Measurements from ENCODE around the gene TSEN2. TPM values are rescaled to one million over a fixed set of nuclear protein-coding genes. Genes with fewer than 3 reads are reported as not detected.
"Not testable (repeated sequence)": the region's sequence is repeated elsewhere in the genome, so short reads cannot be mapped to it uniquely, and the experiment has no call there.

Gene TSEN2
- total RNA-seq, 1 donor from 2014 or later, result 18.6 TPM

DNA sequence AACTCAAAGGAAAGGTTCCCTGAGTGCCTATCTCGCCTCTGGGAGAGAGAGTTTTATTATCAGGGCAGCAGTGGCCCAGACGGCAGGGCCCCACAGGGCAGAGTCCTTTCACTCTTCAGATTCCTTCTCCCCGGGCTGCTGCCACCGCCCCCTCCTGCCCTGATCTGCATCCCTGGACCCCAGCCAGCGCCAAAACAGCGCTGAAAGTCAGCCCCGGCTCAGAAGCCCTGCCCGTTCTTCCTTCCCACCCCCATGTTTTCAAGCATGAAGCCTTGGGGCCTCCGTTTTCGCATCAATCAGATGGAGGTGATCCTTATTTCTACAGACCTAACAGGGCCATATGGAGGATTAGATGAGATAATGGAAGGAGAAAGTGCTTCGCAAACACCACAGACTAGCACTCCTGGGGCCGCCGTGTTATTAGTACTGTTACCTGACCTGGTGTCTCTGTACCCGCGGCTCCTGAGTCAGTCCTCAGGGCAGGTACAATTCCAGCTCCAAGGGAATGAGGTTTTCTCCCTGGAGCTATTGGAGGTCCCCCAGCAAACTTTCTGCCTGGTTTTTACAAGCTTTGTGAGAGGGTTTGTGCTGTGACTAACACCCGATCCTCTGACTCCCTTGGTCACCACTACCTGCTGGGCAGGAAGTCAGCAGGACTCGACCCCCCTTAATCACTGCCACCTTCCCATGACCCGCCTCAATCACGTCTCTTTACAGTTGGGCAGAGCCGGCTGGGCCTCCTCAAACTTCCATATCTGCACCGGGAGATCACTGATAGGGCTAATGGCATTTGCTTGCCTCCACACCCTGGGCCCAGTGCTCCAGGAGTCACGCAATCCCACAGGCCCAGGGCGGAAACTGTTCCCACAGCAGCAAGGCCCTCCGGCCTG is 39.5 kb upstream of the TSEN2 start:
- H3K4me1 Mint-ChIP-seq (ENCODE audit: low read depth, unreplicated experiment), result peaks cover 13% of the 10 kb centered on the region
- H3K27ac Mint-ChIP-seq (ENCODE audit: unreplicated experiment), result no peak overlapping the region
- H3K9me3 Mint-ChIP-seq (ENCODE audit: unreplicated experiment), result no peaks in the 10 kb centered on the region
- no peaks in the 10 kb centered on the region for H3K36me3 Mint-ChIP-seq (ENCODE audit: unreplicated experiment)
- DNase-seq, result no peak
- H3K4me3 Mint-ChIP-seq (ENCODE audit: unreplicated experiment), result no peak overlapping the region
- peaks cover 10% of the 10 kb centered on the region for H3K27me3 Mint-ChIP-seq (ENCODE audit: unreplicated experiment)
- TF ChIP-seq, protein P1, sequence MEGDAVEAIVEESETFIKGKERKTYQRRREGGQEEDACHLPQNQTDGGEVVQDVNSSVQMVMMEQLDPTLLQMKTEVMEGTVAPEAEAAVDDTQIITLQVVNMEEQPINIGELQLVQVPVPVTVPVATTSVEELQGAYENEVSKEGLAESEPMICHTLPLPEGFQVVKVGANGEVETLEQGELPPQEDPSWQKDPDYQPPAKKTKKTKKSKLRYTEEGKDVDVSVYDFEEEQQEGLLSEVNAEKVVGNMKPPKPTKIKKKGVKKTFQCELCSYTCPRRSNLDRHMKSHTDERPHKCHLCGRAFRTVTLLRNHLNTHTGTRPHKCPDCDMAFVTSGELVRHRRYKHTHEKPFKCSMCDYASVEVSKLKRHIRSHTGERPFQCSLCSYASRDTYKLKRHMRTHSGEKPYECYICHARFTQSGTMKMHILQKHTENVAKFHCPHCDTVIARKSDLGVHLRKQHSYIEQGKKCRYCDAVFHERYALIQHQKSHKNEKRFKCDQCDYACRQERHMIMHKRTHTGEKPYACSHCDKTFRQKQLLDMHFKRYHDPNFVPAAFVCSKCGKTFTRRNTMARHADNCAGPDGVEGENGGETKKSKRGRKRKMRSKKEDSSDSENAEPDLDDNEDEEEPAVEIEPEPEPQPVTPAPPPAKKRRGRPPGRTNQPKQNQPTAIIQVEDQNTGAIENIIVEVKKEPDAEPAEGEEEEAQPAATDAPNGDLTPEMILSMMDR (IDR thresholded peaks at IDR 0.05; ENCODE audit: partially characterized antibody, unreplicated experiment), result no peak

DNA sequence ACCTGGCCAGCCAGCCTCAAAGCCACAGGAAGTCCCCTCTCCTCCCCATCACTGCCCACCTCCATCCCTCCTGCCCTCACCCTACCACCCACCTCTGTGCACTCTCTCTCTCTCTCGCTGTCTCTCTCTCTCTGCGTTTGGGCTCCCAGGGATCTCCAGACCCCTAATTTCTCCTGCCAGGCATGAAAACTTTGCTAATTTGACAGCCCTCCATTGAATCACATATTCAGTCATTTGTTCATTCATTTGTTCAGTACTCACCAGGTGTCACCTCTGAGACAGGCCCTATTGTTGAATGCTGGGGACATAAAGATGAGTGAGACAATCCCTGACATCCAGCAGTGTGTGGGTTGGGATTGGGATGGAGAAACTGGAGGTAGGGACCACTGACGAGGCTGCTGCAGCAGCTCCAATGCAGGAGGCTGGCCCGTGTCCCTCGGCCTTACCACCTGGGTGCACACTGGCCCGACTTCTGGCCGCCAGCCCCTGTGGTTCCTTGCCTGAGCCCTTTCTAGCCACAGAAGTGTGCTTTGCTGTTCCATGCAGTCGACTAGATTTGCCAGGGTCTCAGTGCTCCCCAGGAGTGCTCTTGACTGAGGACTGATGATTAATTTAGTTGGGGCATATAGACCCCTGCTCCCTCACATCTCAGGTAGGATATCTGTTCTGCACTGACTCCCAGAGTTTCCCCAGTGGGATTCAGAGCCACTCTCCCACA is 38.6 kb upstream of the TSEN2 start:
- TF ChIP-seq, protein P1 (IDR thresholded peaks at IDR 0.05; ENCODE audit: partially characterized antibody, unreplicated experiment), result no peak
- Mint-ChIP-seq H3K4me3 (ENCODE audit: unreplicated experiment) (no peak overlapping the region), H3K4me1 (ENCODE audit: low read depth, unreplicated experiment) (peaks cover 15% of the 10 kb centered on the region), H3K36me3 (ENCODE audit: unreplicated experiment) (no peaks in the 10 kb centered on the region), H3K27me3 (ENCODE audit: unreplicated experiment) (peaks cover 10% of the 10 kb centered on the region), H3K9me3 (ENCODE audit: unreplicated experiment) (peaks cover 2% of the 10 kb centered on the region), H3K27ac (ENCODE audit: unreplicated experiment) (no peak overlapping the region)
- DNase-seq, result no peak

DNA sequence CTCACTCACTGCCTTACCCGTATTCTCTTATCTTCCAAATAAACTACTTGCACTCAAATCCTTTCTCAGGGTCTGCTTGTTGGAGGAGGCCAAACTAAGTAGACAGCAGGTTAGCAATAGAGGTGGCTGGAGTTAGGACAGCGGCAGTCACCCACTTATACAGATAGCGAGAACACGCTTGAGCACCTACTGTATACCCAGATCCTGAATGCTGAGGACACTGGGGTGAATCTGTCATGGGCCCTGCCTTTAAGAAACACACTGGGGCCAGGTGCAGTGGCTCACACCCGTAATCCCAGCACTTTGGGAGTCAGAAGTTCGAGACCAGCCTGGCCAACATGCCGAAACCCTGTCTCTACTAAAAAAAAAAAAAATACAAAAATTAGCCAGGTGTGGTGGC is 38.0 kb upstream of the TSEN2 start:
- Mint-ChIP-seq H3K9me3 (ENCODE audit: unreplicated experiment) (peaks cover 2% of the 10 kb centered on the region), H3K27me3 (ENCODE audit: unreplicated experiment) (peaks cover 10% of the 10 kb centered on the region)

DNA sequence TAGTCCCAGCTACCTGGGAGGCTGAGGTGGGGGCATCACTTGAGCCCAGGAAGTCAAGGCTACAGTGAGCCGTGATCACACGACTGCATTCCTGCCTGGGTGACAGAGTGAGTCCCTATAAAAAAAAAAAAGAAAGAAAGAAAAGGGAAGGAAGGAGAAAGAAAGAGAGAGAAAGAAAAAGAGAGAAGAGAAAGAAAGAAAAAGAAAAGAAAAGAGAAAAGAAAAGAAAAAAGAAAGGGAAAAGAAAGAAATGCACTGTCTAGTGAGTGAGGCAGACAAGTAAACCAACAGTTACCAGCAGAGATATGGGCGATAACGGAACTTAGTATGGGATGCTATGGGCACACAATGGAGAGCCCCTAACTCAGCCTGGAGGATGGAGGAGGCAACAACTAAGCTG is 37.2 kb upstream of the TSEN2 start:
- Mint-ChIP-seq H3K27ac (ENCODE audit: unreplicated experiment) (no peak overlapping the region), H3K36me3 (ENCODE audit: unreplicated experiment) (no peaks in the 10 kb centered on the region), H3K4me1 (ENCODE audit: low read depth, unreplicated experiment) (peaks cover 11% of the 10 kb centered on the region), H3K27me3 (ENCODE audit: unreplicated experiment) (peaks cover 10% of the 10 kb centered on the region), H3K9me3 (ENCODE audit: unreplicated experiment) (peaks cover 2% of the 10 kb centered on the region), H3K4me3 (ENCODE audit: unreplicated experiment) (no peak overlapping the region)
- DNase-seq, result no peak
- TF ChIP-seq, protein P1 (IDR thresholded peaks at IDR 0.05; ENCODE audit: partially characterized antibody, unreplicated experiment), result no peak

More for the DNA sequence above, 38.0 kb upstream of the TSEN2 start:
- no peak for DNase-seq
- peaks cover 13% of the 10 kb centered on the region for H3K4me1 Mint-ChIP-seq (ENCODE audit: low read depth, unreplicated experiment)
- H3K4me3 Mint-ChIP-seq (ENCODE audit: unreplicated experiment), result no peak overlapping the region
- no peak overlapping the region for H3K27ac Mint-ChIP-seq (ENCODE audit: unreplicated experiment)
- H3K36me3 Mint-ChIP-seq (ENCODE audit: unreplicated experiment), result no peaks in the 10 kb centered on the region
- TF ChIP-seq, protein P1 (IDR thresholded peaks at IDR 0.05; ENCODE audit: partially characterized antibody, unreplicated experiment), result no peak

DNA sequence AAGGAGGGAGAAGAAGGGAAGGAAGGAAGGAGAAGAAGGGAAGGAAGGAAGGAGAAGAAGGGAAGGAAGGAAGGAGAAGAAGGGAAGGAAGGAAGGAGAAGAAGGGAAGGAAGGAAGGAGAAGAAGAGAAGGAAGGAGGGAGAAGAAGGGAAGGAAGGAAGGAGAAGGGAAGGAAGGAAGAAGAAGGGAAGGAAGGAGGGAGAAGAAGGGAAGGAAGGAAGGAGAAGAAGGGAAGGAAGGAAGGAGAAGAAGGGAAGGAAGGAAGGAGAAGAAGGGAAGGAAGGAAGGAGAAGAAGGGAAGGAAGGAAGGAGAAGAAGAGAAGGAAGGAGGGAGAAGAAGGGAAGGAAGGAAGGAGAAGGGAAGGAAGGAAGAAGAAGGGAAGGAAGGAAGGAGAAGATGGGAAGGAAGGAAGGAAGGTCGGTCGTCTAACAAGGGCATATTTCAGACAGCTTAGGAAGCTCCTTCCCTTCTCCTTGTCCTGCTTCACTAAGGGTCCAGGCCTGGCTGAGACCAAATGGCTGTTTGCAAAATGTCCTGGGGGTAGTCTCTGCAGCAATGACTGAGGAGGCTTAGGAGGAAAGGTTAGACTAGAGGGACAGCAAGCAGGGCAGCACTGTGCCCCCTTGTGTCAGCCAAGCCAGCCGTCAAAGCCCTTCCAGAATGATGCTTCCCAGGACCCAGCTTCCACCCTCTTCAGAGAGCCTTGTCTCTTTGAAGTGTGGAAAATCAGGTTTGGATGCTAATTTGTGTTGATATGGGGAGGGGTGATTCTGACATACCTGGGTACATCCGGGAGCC is 35.7 kb upstream of the TSEN2 start:
- DNase-seq; H3K4me3 Mint-ChIP-seq (ENCODE audit: unreplicated experiment); H3K27ac Mint-ChIP-seq (ENCODE audit: unreplicated experiment); H3K27me3 Mint-ChIP-seq (ENCODE audit: unreplicated experiment); H3K9me3 Mint-ChIP-seq (ENCODE audit: unreplicated experiment); H3K4me1 Mint-ChIP-seq (ENCODE audit: low read depth, unreplicated experiment); H3K36me3 Mint-ChIP-seq (ENCODE audit: unreplicated experiment): not testable (repeated sequence)
